A549 treated with DMSO at 1 μM for 4 hours (cell line): ENCODE measurements around the gene SRGN. TPM values are rescaled to one million over a fixed set of nuclear protein-coding genes. Genes with fewer than 3 reads are reported as not detected.

Experiments
- total RNA-seq: library from RNA; stranded (reverse); fragments of 200-300 nt; extraction: Qiagen RNA extraction; gene quantifications from 5 replicates; pipeline ENCODE4 v1.2.3, GENCODE V29; 2022; ENCODE audit warnings: low read depth

SRGN gene, protein sequence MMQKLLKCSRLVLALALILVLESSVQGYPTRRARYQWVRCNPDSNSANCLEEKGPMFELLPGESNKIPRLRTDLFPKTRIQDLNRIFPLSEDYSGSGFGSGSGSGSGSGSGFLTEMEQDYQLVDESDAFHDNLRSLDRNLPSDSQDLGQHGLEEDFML
- total RNA-seq: 53.9 to 74.2 TPM (median 59.5 TPM) in 5 replicates

GRCh38 chr10:69087590-69088470, at the start of gene SRGN:
TSS of gene SRGN (plus strand) at chr10:69088103. CDS start at chr10:69088158, 55 bp downstream.

DNA sequence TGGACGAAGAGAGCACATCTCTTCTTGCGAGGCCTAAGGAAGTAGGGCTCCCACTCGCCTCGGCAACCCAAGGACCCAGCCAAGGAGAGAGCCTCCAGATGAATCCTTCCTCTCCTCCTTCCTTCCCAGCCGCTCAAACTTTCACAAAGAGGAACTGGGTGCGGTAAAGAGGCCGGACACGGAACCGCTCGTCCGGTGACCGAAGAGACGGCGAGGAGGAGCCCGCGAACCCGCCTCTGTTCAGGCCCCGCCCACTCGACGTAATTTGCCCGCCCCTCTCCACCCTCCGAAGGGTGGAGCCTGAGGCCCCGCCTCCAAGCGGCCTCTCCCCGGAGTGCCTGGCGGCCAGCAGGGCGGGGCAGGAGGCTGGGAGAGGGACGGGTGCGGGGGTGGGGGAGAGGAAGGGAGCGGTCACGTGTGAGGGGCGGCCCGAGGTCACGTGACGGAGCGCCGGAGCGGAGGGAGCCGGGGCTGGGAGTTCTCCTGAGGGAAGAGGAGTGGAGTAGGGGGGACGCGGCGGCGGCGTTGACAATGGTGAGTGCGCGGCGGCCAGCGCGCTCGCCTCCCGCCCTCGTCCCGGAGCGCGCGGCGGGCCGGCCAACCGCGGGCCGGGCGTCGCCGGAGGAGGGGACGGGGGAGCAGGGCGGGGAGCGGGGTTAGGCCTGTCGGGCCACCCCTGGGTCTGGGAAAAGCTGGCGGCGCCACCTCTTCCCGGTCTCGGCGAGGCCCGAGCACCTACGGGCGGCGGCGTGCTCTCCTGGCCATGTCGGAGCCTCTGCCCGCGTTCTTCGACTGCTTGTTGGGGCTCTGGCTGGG, 36.1 kb downstream of the SRGN start, which contains the start of gene VPS26A:
Gene VPS26A (plus strand): TSS at position 432 of the 816 bp plus-strand sequence. CDS start 100 bp downstream, at position 532.

Other genes starting within 250 kb of the SRGN start
- gene DDX50, start 186.8 kb upstream of the SRGN start, total RNA-seq: 32.6 to 39.8 TPM (median 35.4 TPM) in 5 replicates
- 132 to 173 TPM (median 158 TPM) in 5 replicates for gene DDX21, start 131.9 kb upstream of the SRGN start, total RNA-seq
- gene KIFBP, start 99.3 kb upstream of the SRGN start, total RNA-seq: 33.0 to 45.5 TPM (median 40.2 TPM) in 5 replicates
- 50.3 to 62.0 TPM (median 57.5 TPM) in 5 replicates for gene VPS26A, start 36.1 kb downstream of the SRGN start, total RNA-seq
- 37.2 to 39.9 TPM (median 38.5 TPM) in 5 replicates for gene SUPV3L1, start 92.1 kb downstream of the SRGN start, total RNA-seq
- 17.2 to 25.4 TPM (median 19.1 TPM) in 5 replicates for gene HKDC1, start 132.2 kb downstream of the SRGN start, total RNA-seq
- gene HK1, start 190.4 kb downstream of the SRGN start, total RNA-seq: 36.2 to 39.4 TPM (median 37.3 TPM) in 5 replicates